Prostate gland (tissue), 2 donors: Measurements from ENCODE around the gene CSPG4.
A peak's percentile ranks its signal among the peaks of the same experiment; 100 is the strongest.

Experiments
- CTCF ChIP-seq, 4 experiments: fragments of 200-600 bp in 2 of 4; fragments of 450-650 bp in 2 of 4; sonication (generic) in 2 of 4; IDR thresholded peaks; 1 replicate in 3 of 4; 2 replicates in 1 of 4; pipeline ENCODE4 v1.5.1; 2016 to 2019; ENCODE audit warnings: antibody characterized with exemption in 4 of 4, mild to moderate bottlenecking in 2 of 4, moderate library complexity in 2 of 4
- POLR2A ChIP-seq: fragments of 450-650 bp; IDR thresholded peaks from one replicate; pipeline ENCODE4 v1.6.1; 2016; ENCODE audit warnings: antibody characterized with exemption, mild to moderate bottlenecking
- POLR2AphosphoS5 ChIP-seq: sonication (generic); formaldehyde crosslinking; IDR thresholded peaks from one replicate; pipeline ENCODE4 v1.6.1; 2017; ENCODE audit warnings: antibody characterized with exemption

- TF ChIP-seq CTCF (IDR thresholded peaks at IDR 0.05) (peak; percentile 40 to 54 (median 42)), POLR2AphosphoS5 (peak; percentile 41), POLR2A (peak; percentile 85)
Observed at GRCh38 chr15:75647370-75648155, 65.1 kb downstream of the CSPG4 start, which contains the start of gene SNX33.
